Measurements from ENCODE around the gene RNF31. TPM values are rescaled to one million over a fixed set of nuclear protein-coding genes. Genes with fewer than 3 reads are reported as not detected.

Gene RNF31
- total RNA-seq, 1 experiment from 2014 or later, result 77.6 TPM

DNA sequence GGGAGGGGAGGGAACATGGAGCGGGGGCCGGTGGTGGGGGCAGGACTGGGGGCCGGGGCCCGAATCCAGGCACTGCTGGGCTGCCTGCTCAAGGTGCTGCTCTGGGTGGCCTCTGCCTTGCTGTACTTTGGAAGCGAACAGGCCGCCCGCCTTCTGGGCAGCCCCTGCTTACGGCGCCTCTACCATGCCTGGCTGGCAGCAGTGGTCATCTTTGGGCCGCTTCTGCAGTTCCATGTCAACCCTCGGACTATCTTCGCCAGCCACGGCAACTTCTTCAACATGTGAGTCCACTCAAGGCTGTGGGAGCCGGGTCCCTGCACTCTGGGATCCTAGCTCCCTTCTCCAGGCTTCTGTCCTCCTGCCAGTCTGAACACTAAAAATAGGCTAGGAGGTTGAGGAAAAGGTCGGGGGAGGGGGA is 15.7 kb upstream of the RNF31 start:
- no peak for DNase-seq
- Histone ChIP-seq H3K4me3 (ENCODE audit: low read depth, low read length) (no peak overlapping the region), H3K9me3 (no peaks in the 10 kb centered on the region), H3K36me3 (ENCODE audit: control insufficient read depth, insufficient read depth, low read length) (no peaks in the 10 kb centered on the region), H3K4me1 (no peaks in the 10 kb centered on the region; the same call in 1 of the 2 replicates), H3K27me3 (replicated peaks; ENCODE audit: control insufficient read depth, insufficient read depth, low read length) (no peaks in the 10 kb centered on the region)
- H3K27ac Mint-ChIP-seq (ENCODE audit: unreplicated experiment), result no peak overlapping the region
- TF ChIP-seq, protein P1, sequence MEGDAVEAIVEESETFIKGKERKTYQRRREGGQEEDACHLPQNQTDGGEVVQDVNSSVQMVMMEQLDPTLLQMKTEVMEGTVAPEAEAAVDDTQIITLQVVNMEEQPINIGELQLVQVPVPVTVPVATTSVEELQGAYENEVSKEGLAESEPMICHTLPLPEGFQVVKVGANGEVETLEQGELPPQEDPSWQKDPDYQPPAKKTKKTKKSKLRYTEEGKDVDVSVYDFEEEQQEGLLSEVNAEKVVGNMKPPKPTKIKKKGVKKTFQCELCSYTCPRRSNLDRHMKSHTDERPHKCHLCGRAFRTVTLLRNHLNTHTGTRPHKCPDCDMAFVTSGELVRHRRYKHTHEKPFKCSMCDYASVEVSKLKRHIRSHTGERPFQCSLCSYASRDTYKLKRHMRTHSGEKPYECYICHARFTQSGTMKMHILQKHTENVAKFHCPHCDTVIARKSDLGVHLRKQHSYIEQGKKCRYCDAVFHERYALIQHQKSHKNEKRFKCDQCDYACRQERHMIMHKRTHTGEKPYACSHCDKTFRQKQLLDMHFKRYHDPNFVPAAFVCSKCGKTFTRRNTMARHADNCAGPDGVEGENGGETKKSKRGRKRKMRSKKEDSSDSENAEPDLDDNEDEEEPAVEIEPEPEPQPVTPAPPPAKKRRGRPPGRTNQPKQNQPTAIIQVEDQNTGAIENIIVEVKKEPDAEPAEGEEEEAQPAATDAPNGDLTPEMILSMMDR (IDR thresholded peaks at IDR 0.05; ENCODE audit: insufficient read depth in 1 of 2, low read depth in 1 of 2, low read length in 1 of 2, severe bottlenecking in 1 of 2, unreplicated experiment in 1 of 2), result no peak
- intact Hi-C loops (cut with micrococcal nuclease; ENCODE audit: unreplicated experiment), result no loop called here
- no TSS peak for BruUV-seq (replicated peaks)
- H3K4me1 Mint-ChIP-seq (ENCODE audit: low read depth, unreplicated experiment), result peaks cover 8% of the 10 kb centered on the region
- ChIA-PET CTCF (interaction anchor here (0.6 kb wide), 1 partner anchor 10 kb away, joined by 3 read pairs; the partner anchor contains the start of gene EMC9), POLR2A (no interaction called here)
- H3K27me3 Mint-ChIP-seq (ENCODE audit: insufficient read depth, unreplicated experiment), result no peaks in the 10 kb centered on the region
- H3K36me3 Mint-ChIP-seq (ENCODE audit: insufficient read depth, unreplicated experiment), result no peaks in the 10 kb centered on the region
- H3K9me3 Mint-ChIP-seq (ENCODE audit: unreplicated experiment), result no peaks in the 10 kb centered on the region
- H3K4me3 Mint-ChIP-seq (ENCODE audit: unreplicated experiment), result no peak overlapping the region

DNA sequence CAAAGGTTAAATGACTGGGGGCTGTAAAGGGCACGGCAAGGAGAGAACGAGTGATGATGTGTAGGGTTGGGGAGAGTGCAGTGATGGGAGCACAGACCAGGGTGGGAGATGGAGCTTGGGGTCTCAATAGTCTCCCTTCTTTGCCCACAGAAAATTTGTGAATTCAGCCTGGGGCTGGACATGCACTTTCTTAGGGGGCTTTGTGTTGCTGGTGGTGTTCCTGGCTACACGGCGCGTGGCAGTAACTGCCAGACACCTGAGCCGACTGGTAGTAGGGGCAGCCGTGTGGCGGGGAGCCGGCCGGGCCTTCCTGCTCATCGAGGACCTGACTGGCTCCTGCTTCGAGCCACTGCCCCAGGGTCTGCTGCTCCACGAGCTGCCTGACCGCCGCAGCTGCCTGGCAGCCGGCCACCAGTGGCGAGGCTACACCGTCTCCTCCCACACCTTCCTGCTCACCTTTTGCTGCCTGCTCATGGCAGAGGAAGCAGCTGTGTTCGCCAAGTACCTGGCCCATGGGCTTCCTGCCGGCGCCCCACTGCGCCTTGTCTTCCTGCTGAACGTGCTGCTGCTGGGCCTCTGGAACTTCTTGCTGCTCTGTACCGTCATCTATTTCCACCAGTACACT is 15.1 kb upstream of the RNF31 start:
- intact Hi-C loops (cut with micrococcal nuclease; ENCODE audit: unreplicated experiment), result no loop called here
- no peaks in the 10 kb centered on the region for H3K9me3 Mint-ChIP-seq (ENCODE audit: unreplicated experiment)
- Histone ChIP-seq H3K36me3 (ENCODE audit: control insufficient read depth, insufficient read depth, low read length) (no peaks in the 10 kb centered on the region; the same call in 1 of the 2 replicates), H3K4me3 (ENCODE audit: low read depth, low read length) (no peak overlapping the region), H3K9me3 (no peaks in the 10 kb centered on the region), H3K4me1 (no peaks in the 10 kb centered on the region; the same call in 1 of the 2 replicates), H3K27me3 (replicated peaks; ENCODE audit: control insufficient read depth, insufficient read depth, low read length) (no peaks in the 10 kb centered on the region)
- H3K4me3 Mint-ChIP-seq (ENCODE audit: unreplicated experiment), result no peak overlapping the region
- no peaks in the 10 kb centered on the region for H3K27me3 Mint-ChIP-seq (ENCODE audit: insufficient read depth, unreplicated experiment)
- no peak for DNase-seq
- TF ChIP-seq, protein P1 (IDR thresholded peaks at IDR 0.05; ENCODE audit: insufficient read depth in 1 of 2, low read depth in 1 of 2, low read length in 1 of 2, severe bottlenecking in 1 of 2, unreplicated experiment in 1 of 2), result no peak
- H3K27ac Mint-ChIP-seq (ENCODE audit: unreplicated experiment), result peak overlapping the region; percentile 34
- BruUV-seq (replicated peaks), result no TSS peak
- no peaks in the 10 kb centered on the region for H3K36me3 Mint-ChIP-seq (ENCODE audit: insufficient read depth, unreplicated experiment)
- CTCF ChIA-PET, result no interaction called here
- POLR2A ChIA-PET, result no interaction called here
- peaks cover 14% of the 10 kb centered on the region for H3K4me1 Mint-ChIP-seq (ENCODE audit: low read depth, unreplicated experiment)

DNA sequence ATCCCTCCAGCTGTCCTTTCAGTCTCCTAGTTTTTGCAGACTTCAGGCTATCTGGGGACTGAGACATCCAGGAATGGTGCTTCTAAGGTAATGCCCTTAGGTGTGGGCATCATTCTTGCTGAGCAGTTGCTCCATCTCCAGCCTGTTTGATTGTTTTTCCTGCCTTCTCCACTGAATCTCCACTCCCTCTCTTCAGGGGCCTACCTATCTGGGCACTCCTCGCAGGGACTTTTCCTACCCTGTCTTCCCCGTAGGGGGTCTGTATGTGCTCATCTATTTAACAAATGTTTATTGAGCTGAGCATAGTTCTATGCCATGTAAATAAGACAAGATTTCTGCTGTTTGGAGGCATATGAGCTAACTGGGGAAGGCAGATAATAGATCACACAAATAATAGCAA is 14.3 kb upstream of the RNF31 start:
- H3K4me1 Mint-ChIP-seq (ENCODE audit: low read depth, unreplicated experiment), result peaks cover 18% of the 10 kb centered on the region
- no peak overlapping the region for H3K4me3 Mint-ChIP-seq (ENCODE audit: unreplicated experiment)
- CTCF ChIA-PET, result interaction anchor here (1.2 kb wide), 1 partner anchor 28 kb away, joined by 3 read pairs; the partner anchor contains the start of gene IRF9
- no peak overlapping the region for H3K4me3 ChIP-seq (ENCODE audit: low read depth, low read length)
- no TSS peak for BruUV-seq (replicated peaks)
- no peaks in the 10 kb centered on the region for H3K36me3 Mint-ChIP-seq (ENCODE audit: insufficient read depth, unreplicated experiment)
- no peaks in the 10 kb centered on the region; the same call in 1 of the 2 replicates for H3K4me1 ChIP-seq
- no peaks in the 10 kb centered on the region for H3K9me3 ChIP-seq
- no peak for DNase-seq
- H3K27me3 ChIP-seq (replicated peaks; ENCODE audit: control insufficient read depth, insufficient read depth, low read length), result no peaks in the 10 kb centered on the region
- no peaks in the 10 kb centered on the region; the same call in 1 of the 2 replicates for H3K36me3 ChIP-seq (ENCODE audit: control insufficient read depth, insufficient read depth, low read length)
- POLR2A ChIA-PET, result interaction anchor here (0.6 kb wide), 1 partner anchor 9 kb away, joined by 3 read pairs; the partner anchor contains the start of gene EMC9
- no peaks in the 10 kb centered on the region for H3K27me3 Mint-ChIP-seq (ENCODE audit: insufficient read depth, unreplicated experiment)
- H3K9me3 Mint-ChIP-seq (ENCODE audit: unreplicated experiment), result no peaks in the 10 kb centered on the region
- TF ChIP-seq, protein P1 (IDR thresholded peaks at IDR 0.05; ENCODE audit: insufficient read depth in 1 of 2, low read depth in 1 of 2, low read length in 1 of 2, severe bottlenecking in 1 of 2, unreplicated experiment in 1 of 2), result no peak
- intact Hi-C loops (cut with micrococcal nuclease; ENCODE audit: unreplicated experiment), result no loop called here
- peak overlapping the region; percentile 34 for H3K27ac Mint-ChIP-seq (ENCODE audit: unreplicated experiment)

Data from Caco-2 (cell line).